ENCODE data around the gene HPCAL1. TPM values are rescaled to one million over a fixed set of nuclear protein-coding genes. Genes with fewer than 3 reads are reported as not detected.
A peak's percentile ranks its signal among the peaks of the same experiment; 100 is the strongest.

HPCAL1 gene
- total RNA-seq, 4 donors from 2014 or later, result 26.4 to 45.7 (median 36.9) TPM

- TF ChIP-seq CTCF (IDR thresholded peaks at IDR 0.05) (no peak), POLR2A (IDR thresholded peaks at IDR 0.05) (no peak)
- peak in 1 of 2 donors; percentile 54 for DNase-seq (ENCODE audit: low spot score in 2 of 2)
- H3K4me3 ChIP-seq (ENCODE audit: low read depth, poor library complexity, severe bottlenecking), result no peak overlapping the region
- 88% methylated on average over 22 of the region's 22 CpGs for WGBS, 2 donors
- intact Hi-C loops (cut with DNase I; ENCODE audit: low total_unique reads), result no loop called here
Observed at GRCh38 chr2:10273215-10274175, 29.2 kb upstream of the HPCAL1 start.

- DNase-seq (ENCODE audit: low spot score in 2 of 2), result peak in 1 of 2 donors; percentile 79
- TF ChIP-seq CTCF (IDR thresholded peaks at IDR 0.05) (no peak), POLR2A (IDR thresholded peaks at IDR 0.05) (no peak)
- no peak overlapping the region for H3K4me3 ChIP-seq (ENCODE audit: low read depth, poor library complexity, severe bottlenecking)
- WGBS, 2 donors, result 91 to 93% methylated on average over 14 of the region's 14 CpGs
- intact Hi-C loops (cut with DNase I; ENCODE audit: low total_unique reads), result no loop called here
Observed at GRCh38 chr2:10274376-10274775, 28.3 kb upstream of the HPCAL1 start.

- 86 to 88% methylated on average over 15 of the region's 15 CpGs for WGBS, 2 donors
- H3K4me3 ChIP-seq (ENCODE audit: low read depth, poor library complexity, severe bottlenecking), result no peak overlapping the region
- intact Hi-C loops (cut with DNase I; ENCODE audit: low total_unique reads), result no loop called here
- TF ChIP-seq POLR2A (IDR thresholded peaks at IDR 0.05) (no peak), CTCF (IDR thresholded peaks at IDR 0.05) (no peak)
- DNase-seq (ENCODE audit: low spot score in 2 of 2), result no peak
Observed at GRCh38 chr2:10274983-10275802, 27.5 kb upstream of the HPCAL1 start.

- DNase-seq (ENCODE audit: low spot score in 2 of 2), result no peak
- TF ChIP-seq POLR2A (IDR thresholded peaks at IDR 0.05), result no peak
- TF ChIP-seq CTCF (IDR thresholded peaks at IDR 0.05), result no peak
- intact Hi-C loops (cut with DNase I; ENCODE audit: low total_unique reads), result no loop called here
- WGBS, 2 donors, result 81 to 84% methylated on average over 23 of the region's 23 CpGs
- H3K4me3 ChIP-seq (ENCODE audit: low read depth, poor library complexity, severe bottlenecking), result no peak overlapping the region
Observed at GRCh38 chr2:10276481-10277292, 26.0 kb upstream of the HPCAL1 start.

- TF ChIP-seq CTCF (IDR thresholded peaks at IDR 0.05) (no peak), POLR2A (IDR thresholded peaks at IDR 0.05) (no peak)
- no peak for DNase-seq (ENCODE audit: low spot score in 2 of 2)
- H3K4me3 ChIP-seq (ENCODE audit: low read depth, poor library complexity, severe bottlenecking), result no peak overlapping the region
- intact Hi-C loops (cut with DNase I; ENCODE audit: low total_unique reads), result no loop called here
- WGBS, 2 donors, result 87 to 90% methylated on average over 26 of the region's 26 CpGs
Observed at GRCh38 chr2:10277293-10278028, 25.2 kb upstream of the HPCAL1 start.

Measured in lower leg skin (tissue), 4 donors.